DND-41 (cell line): ENCODE results near the gene LRRC8E.

Experiments
- ATAC-seq: fragments of 200-7000 bp; cut with Tn5 transposase; 3 replicates; pipeline ENCODE4 v1.9.1; 2021; ENCODE audit warnings: low read depth; ENCODE audit not compliant: insufficient read depth
- DNase-seq: peaks from one replicate; pipeline ENCODE4 v3.0.0-alpha.2; 2020
- H2AFZ ChIP-seq: 2 replicates; pipeline ENCODE4 v1.6.0; 2012; ENCODE audit warnings: low read depth, low read length
- H3K27ac ChIP-seq: 2 replicates; pipeline ENCODE4 v1.5.1; 2012; ENCODE audit warnings: low read length, inconsistent platforms
- H3K27me3 ChIP-seq: fragments of 200-600 bp; sonication (generic); 2 replicates; pipeline ENCODE4 v1.6.0; 2012; ENCODE audit warnings: low read length, mild to moderate bottlenecking, inconsistent platforms; ENCODE audit not compliant: insufficient read depth, poor library complexity
- H3K36me3 ChIP-seq: 2 replicates; pipeline ENCODE4 v1.5.1; 2012; ENCODE audit warnings: low read length, inconsistent platforms; ENCODE audit not compliant: insufficient read depth
- H3K4me1 ChIP-seq: 2 replicates; pipeline ENCODE4 v1.5.1; 2012; ENCODE audit warnings: mild to moderate bottlenecking, low read length; ENCODE audit not compliant: insufficient read depth
- H3K4me2 ChIP-seq: 2 replicates; pipeline ENCODE4 v1.6.0; 2012; ENCODE audit warnings: mild to moderate bottlenecking, moderate library complexity, low read length, inconsistent platforms; ENCODE audit not compliant: insufficient read depth
- H3K4me3 ChIP-seq, 2 experiments: fragments of 200-600 bp in 1 of 2; shearing (Covaris generic) in 1 of 2; 2 replicates each; pipeline ENCODE4 v1.5.1; 2012 to 2016; ENCODE audit warnings: inconsistent platforms in 2 of 2, low read length in 2 of 2, mild to moderate bottlenecking in 2 of 2, low read depth in 1 of 2, moderate library complexity in 1 of 2
- H3K79me2 ChIP-seq: 2 replicates; pipeline ENCODE4 v1.6.0; 2012; ENCODE audit warnings: low read length, inconsistent platforms; ENCODE audit not compliant: insufficient read depth
- H3K9ac ChIP-seq: 2 replicates; pipeline ENCODE4 v1.6.0; 2012; ENCODE audit warnings: low read depth, mild to moderate bottlenecking, inconsistent platforms, low read length, moderate library complexity
- H3K9me3 ChIP-seq: 2 replicates; pipeline ENCODE4 v1.5.1; 2012; ENCODE audit warnings: low read length, moderate library complexity, mild to moderate bottlenecking, inconsistent platforms; ENCODE audit not compliant: insufficient read depth, severe bottlenecking
- H4K20me1 ChIP-seq: 2 replicates; pipeline ENCODE4 v1.6.0; 2012; ENCODE audit warnings: low read length; ENCODE audit not compliant: insufficient read depth
- EZH2 ChIP-seq: IDR thresholded peaks from 3 replicates; pipeline ENCODE4 v1.6.1; 2012; ENCODE audit warnings: borderline replicate concordance, low read depth, mild to moderate bottlenecking, moderate library complexity, low read length, inconsistent platforms; ENCODE audit not compliant: severe bottlenecking
- TF ChIP-seq, protein P1 (sequence below): IDR thresholded peaks from 2 replicates; pipeline ENCODE4 v1.5.1; 2012; ENCODE audit warnings: borderline replicate concordance, low read length, moderate library complexity, mild to moderate bottlenecking; ENCODE audit not compliant: poor library complexity, severe bottlenecking; ENCODE audit errors: extremely low read depth

Gene LRRC8E

GRCh38 chr19:7869910-7870511 is 18.3 kb upstream of the LRRC8E start:
- Histone ChIP-seq H4K20me1 (0 out of 2 replicates have a peak, but pooled peaks cover 9% of the 10 kb centered on the region), H3K4me1 (peaks cover 36% of the 10 kb centered on the region), H3K36me3 (no peaks in the 10 kb centered on the region), H3K27ac (no peak overlapping the region), H3K27me3 (no peaks in the 10 kb centered on the region), H3K4me2 (peak overlapping the region; percentile 93), H3K79me2 (no peaks in the 10 kb centered on the region), H3K4me3 (peak overlapping the region in 1 of 2 experiments; percentile 60; a peak in 1 of 4 replicates), H3K9ac (no peak overlapping the region), H2AFZ (no peak overlapping the region), H3K9me3 (no peaks in the 10 kb centered on the region)
- TF ChIP-seq EZH2, result no peak
- peak; percentile 87 for DNase-seq
- peak; percentile 3; the same call in 1 of the 3 replicates for ATAC-seq

DNA sequence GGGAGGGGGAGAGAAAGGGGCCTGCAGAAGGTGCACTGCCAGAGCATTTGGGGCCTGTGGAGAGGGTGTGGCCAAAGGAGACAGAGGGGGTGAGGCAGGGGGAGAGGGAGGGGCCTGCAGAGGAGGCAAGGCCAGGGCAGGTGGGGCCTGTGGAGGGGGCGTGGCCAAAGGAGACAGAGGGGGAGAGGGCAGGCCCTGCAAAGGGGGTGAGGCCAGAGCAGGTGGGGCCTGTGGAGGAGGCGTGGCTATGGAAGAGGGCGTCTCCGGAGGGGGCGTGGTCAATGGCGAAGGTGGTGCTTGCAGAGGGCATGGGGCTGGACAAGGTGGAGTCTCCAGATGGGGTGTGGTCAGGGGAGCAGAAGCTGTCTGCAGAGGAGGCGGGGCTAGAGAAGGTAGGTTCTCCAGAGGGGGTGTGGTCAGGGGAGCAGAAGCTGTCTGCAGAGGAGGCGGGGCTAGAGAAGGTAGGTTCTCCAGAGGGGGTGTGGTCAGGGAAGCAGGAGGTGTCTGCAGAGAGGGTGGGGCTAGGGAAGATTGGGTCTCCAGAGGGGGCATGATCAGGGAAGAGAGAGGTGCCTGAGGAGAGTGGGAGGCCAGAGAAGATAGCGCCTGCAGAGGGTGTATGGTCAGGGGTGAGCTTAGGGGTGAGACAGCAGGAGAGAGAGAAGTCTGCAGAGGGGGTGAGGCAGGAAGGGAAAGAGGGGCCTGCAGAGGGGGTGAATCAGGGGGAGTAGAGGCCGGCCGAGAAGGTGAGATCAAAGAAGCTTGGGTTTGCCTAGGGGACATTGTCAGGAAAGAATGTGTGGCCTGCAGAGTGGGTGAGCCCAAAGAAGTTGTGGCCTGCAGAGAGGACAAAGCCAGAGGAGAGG is 17.5 kb upstream of the LRRC8E start:
- H3K79me2 ChIP-seq, result no peaks in the 10 kb centered on the region
- no peak overlapping the region for H3K27ac ChIP-seq
- no peak overlapping the region for H3K4me3 ChIP-seq
- DNase-seq (peak; percentile 81), ATAC-seq (peak; percentile 4; the same call in 2 of the 3 replicates)
- 0 out of 2 replicates have a peak, but pooled peaks cover 9% of the 10 kb centered on the region for H4K20me1 ChIP-seq
- no peaks in the 10 kb centered on the region for H3K36me3 ChIP-seq
- no peak overlapping the region for H2AFZ ChIP-seq
- no peak overlapping the region for H3K9ac ChIP-seq
- no peaks in the 10 kb centered on the region for H3K27me3 ChIP-seq
- H3K4me2 ChIP-seq, result no peak overlapping the region
- TF ChIP-seq EZH2, result no peak
- TF ChIP-seq, protein P1, sequence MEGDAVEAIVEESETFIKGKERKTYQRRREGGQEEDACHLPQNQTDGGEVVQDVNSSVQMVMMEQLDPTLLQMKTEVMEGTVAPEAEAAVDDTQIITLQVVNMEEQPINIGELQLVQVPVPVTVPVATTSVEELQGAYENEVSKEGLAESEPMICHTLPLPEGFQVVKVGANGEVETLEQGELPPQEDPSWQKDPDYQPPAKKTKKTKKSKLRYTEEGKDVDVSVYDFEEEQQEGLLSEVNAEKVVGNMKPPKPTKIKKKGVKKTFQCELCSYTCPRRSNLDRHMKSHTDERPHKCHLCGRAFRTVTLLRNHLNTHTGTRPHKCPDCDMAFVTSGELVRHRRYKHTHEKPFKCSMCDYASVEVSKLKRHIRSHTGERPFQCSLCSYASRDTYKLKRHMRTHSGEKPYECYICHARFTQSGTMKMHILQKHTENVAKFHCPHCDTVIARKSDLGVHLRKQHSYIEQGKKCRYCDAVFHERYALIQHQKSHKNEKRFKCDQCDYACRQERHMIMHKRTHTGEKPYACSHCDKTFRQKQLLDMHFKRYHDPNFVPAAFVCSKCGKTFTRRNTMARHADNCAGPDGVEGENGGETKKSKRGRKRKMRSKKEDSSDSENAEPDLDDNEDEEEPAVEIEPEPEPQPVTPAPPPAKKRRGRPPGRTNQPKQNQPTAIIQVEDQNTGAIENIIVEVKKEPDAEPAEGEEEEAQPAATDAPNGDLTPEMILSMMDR, result no peak
- H3K4me1 ChIP-seq, result peaks cover 36% of the 10 kb centered on the region
- H3K9me3 ChIP-seq, result no peaks in the 10 kb centered on the region

DNA sequence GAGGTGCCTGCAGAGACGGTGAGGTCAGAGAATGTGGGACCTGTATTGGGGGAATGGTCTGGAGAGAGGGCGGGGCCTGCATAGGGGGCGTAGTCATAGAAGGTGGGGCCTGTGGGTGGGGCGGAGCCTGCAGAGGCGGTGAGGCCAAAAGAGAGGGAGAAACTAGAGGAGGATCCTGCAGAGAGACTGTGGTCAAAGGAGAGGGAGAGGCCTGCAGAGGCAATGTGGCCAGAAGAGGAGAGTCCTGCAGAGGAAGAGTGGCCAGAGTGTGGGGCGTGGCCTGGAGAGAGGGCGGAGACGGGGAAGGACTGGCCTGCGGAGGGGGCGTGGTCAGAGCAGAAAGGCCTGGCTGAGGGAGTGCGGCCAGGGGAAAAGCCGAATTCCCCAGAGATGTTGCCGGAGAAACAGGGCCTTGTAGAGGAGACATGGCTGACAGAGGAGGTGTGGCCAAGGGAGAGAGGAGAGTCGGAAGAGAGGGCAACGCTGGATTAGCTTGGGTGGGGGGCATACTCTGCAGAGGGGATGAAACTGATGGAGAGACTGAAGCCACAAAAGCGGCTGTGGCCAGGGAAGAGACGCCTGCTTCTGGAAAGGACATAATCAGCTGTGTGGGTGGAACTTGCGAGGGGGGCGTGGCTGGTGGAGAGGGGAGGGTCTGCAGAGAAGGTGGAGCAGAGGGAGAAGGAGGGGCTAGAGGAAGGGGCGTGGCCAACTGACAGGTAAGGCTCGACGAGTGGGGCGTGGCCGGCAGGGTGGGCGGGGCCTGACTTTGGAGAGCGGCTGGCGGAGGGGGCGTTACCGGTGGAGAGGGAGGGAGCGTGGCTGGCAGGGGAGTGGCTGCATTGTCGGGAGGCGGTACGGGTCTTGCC is 16.6 kb upstream of the LRRC8E start:
- H3K27ac ChIP-seq, result no peak overlapping the region
- H2AFZ ChIP-seq, result no peak overlapping the region
- H3K4me1 ChIP-seq, result peaks cover 36% of the 10 kb centered on the region
- H3K79me2 ChIP-seq, result no peaks in the 10 kb centered on the region
- H3K27me3 ChIP-seq, result no peaks in the 10 kb centered on the region
- no peak overlapping the region for H3K4me3 ChIP-seq
- TF ChIP-seq, protein P1, result no peak
- TF ChIP-seq EZH2, result no peak
- H4K20me1 ChIP-seq, result 0 out of 2 replicates have a peak, but pooled peaks cover 9% of the 10 kb centered on the region
- no peak overlapping the region for H3K9ac ChIP-seq
- H3K9me3 ChIP-seq, result no peaks in the 10 kb centered on the region
- peak; percentile 65 for DNase-seq
- no peaks in the 10 kb centered on the region for H3K36me3 ChIP-seq
- ATAC-seq, result no peak
- no peak overlapping the region for H3K4me2 ChIP-seq
